ENCODE data around the gene UROD. TPM values are rescaled to one million over a fixed set of nuclear protein-coding genes. Genes with fewer than 3 reads are reported as not detected.

The UROD gene
- total and polyA plus RNA-seq, 4 donors = 78.5 to 717 (median 102) TPM

DNA sequence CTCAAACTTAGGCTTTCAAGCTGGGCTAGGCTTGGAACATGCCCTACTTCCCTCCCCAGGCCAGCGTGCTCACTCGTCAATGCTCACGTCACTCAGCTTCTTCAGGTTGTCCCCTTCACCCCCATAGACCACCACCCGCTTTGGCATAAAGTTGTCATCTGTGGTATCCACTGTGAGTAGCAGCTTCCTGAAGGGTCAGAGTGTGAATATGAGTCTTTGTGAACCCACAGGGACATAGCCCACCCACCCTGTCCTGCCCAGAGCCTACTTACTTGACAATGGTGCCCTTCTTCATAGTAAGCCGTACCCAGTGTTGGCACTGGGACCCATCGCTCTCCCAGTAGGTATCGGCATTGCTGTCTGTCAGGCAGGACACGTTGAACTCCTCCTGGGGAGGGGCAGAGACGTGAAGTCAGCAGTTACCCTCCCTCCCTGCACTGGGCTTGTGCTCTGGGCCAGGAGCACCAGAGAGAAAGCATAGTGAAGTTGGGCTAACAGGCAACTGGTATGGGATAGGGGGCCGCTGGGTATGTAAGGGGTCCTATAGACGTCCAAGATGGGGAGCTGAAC lies 2.7 kb upstream of the UROD start:
- Histone ChIP-seq H3K36me3 (ENCODE audit: control insufficient read depth in 4 of 4, insufficient read depth in 3 of 4, low read depth in 1 of 4, low read length in 3 of 4) (peaks cover 22 to 49% (median 48%) of the 10 kb centered on the region in 4 donors), H3K9ac (ENCODE audit: low read depth in 1 of 2, low read length in 2 of 2) (no peak overlapping the region), H3K4me1 (ENCODE audit: control insufficient read depth in 4 of 4, insufficient read depth in 4 of 4, low read length in 3 of 4) (peaks cover 14 to 41% (median 35%) of the 10 kb centered on the region in 4 donors), H3K27me3 (ENCODE audit: control insufficient read depth in 4 of 4, insufficient read depth in 4 of 4, low read length in 3 of 4) (no peaks in the 10 kb centered on the region), H3K4me3 (ENCODE audit: low read depth in 1 of 3, low read length in 3 of 3) (no peak overlapping the region), H3K27ac (ENCODE audit: low read depth in 1 of 2, low read length in 2 of 2) (no peak overlapping the region), H3K9me3 (ENCODE audit: control insufficient read depth in 4 of 4, low read length in 3 of 4) (no peaks in the 10 kb centered on the region)
- no peak for TF ChIP-seq HNF4G (IDR thresholded peaks at IDR 0.05)
- no peak for TF ChIP-seq HNF4A (conservative IDR thresholded peaks at IDR 0.05)
- TF ChIP-seq JUND (IDR thresholded peaks at IDR 0.05) = no peak
- TF ChIP-seq, protein P1, sequence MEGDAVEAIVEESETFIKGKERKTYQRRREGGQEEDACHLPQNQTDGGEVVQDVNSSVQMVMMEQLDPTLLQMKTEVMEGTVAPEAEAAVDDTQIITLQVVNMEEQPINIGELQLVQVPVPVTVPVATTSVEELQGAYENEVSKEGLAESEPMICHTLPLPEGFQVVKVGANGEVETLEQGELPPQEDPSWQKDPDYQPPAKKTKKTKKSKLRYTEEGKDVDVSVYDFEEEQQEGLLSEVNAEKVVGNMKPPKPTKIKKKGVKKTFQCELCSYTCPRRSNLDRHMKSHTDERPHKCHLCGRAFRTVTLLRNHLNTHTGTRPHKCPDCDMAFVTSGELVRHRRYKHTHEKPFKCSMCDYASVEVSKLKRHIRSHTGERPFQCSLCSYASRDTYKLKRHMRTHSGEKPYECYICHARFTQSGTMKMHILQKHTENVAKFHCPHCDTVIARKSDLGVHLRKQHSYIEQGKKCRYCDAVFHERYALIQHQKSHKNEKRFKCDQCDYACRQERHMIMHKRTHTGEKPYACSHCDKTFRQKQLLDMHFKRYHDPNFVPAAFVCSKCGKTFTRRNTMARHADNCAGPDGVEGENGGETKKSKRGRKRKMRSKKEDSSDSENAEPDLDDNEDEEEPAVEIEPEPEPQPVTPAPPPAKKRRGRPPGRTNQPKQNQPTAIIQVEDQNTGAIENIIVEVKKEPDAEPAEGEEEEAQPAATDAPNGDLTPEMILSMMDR (IDR thresholded peaks at IDR 0.05; ENCODE audit: low read depth, low read length, missing input control) = no peak
- TF ChIP-seq, protein P2, sequence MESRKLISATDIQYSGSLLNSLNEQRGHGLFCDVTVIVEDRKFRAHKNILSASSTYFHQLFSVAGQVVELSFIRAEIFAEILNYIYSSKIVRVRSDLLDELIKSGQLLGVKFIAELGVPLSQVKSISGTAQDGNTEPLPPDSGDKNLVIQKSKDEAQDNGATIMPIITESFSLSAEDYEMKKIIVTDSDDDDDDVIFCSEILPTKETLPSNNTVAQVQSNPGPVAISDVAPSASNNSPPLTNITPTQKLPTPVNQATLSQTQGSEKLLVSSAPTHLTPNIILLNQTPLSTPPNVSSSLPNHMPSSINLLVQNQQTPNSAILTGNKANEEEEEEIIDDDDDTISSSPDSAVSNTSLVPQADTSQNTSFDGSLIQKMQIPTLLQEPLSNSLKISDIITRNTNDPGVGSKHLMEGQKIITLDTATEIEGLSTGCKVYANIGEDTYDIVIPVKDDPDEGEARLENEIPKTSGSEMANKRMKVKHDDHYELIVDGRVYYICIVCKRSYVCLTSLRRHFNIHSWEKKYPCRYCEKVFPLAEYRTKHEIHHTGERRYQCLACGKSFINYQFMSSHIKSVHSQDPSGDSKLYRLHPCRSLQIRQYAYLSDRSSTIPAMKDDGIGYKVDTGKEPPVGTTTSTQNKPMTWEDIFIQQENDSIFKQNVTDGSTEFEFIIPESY (IDR thresholded peaks at IDR 0.05) = no peak
- no peak for TF ChIP-seq FOXA2 (IDR thresholded peaks at IDR 0.05)
- no peak for TF ChIP-seq RAD21 (IDR thresholded peaks at IDR 0.05)
- TF ChIP-seq YY1 (IDR thresholded peaks at IDR 0.05) = no peak
- TF ChIP-seq, protein P3, sequence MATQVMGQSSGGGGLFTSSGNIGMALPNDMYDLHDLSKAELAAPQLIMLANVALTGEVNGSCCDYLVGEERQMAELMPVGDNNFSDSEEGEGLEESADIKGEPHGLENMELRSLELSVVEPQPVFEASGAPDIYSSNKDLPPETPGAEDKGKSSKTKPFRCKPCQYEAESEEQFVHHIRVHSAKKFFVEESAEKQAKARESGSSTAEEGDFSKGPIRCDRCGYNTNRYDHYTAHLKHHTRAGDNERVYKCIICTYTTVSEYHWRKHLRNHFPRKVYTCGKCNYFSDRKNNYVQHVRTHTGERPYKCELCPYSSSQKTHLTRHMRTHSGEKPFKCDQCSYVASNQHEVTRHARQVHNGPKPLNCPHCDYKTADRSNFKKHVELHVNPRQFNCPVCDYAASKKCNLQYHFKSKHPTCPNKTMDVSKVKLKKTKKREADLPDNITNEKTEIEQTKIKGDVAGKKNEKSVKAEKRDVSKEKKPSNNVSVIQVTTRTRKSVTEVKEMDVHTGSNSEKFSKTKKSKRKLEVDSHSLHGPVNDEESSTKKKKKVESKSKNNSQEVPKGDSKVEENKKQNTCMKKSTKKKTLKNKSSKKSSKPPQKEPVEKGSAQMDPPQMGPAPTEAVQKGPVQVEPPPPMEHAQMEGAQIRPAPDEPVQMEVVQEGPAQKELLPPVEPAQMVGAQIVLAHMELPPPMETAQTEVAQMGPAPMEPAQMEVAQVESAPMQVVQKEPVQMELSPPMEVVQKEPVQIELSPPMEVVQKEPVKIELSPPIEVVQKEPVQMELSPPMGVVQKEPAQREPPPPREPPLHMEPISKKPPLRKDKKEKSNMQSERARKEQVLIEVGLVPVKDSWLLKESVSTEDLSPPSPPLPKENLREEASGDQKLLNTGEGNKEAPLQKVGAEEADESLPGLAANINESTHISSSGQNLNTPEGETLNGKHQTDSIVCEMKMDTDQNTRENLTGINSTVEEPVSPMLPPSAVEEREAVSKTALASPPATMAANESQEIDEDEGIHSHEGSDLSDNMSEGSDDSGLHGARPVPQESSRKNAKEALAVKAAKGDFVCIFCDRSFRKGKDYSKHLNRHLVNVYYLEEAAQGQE (IDR thresholded peaks at IDR 0.05) = no peak
- DNase-seq (ENCODE audit: low spot score) = no peak
- WGBS = 95% methylated on average over 11 of the region's 11 CpGs

DNA sequence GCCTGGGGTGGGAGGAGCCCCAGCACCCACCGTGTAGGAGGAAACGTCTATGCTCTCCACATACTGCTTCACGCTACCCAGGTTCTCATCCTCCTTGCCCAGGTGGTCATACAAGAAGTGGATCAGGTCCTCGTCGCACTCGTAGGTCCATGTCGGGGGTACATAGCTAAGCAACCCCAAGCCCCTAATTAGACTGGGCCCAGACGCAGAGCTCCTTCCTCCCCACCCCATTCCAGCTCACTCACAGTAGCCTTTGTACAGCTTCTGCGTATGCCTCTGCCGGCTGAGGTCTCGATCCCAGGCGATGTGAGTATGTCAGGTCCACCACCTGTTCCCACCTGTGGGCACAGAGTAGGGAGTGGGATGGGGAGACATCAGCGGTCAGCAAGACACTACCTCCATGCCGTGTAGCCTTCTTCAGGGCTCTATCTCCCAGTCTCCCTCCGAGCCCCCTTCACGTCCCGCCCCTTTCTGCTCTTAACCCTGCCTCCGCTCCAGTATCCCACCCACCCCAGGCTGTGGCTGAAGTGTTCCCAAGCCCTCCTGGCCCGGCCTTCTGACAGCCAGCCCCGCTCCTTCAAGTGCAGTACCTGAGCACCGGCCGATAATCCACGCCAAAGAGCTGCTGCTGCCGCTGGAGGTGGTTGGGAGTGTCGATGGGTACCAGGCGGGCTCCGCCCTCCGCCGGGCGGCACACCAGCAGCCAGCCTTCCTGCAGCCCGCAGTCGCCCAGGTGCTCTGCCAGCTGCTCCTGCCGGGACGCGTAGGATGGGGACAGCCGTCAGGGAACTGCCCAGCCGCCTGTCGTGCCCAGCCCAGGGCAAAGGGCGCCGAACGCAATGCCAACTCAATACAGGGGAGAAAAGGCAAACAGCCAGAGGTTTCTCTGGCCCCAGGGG lies 1.8 kb upstream of the UROD start:
- peak overlapping the region; percentile 82 to 91 (median 88) for H3K4me3 ChIP-seq (ENCODE audit: low read depth in 1 of 3, low read length in 3 of 3)
- peak overlapping the region; percentile 64 to 79 for H3K27ac ChIP-seq (ENCODE audit: low read depth in 1 of 2, low read length in 2 of 2)
- 23% methylated on average over 41 of the region's 41 CpGs for WGBS
- peak overlapping the region in 1 of 2 donors; percentile 52 for H3K9ac ChIP-seq (ENCODE audit: low read depth in 1 of 2, low read length in 2 of 2)
- peak; percentile 50 for TF ChIP-seq SP1 (IDR thresholded peaks at IDR 0.05)
- TF ChIP-seq HNF4G (IDR thresholded peaks at IDR 0.05) = no peak
- TF ChIP-seq, protein P3 (IDR thresholded peaks at IDR 0.05) = peak; percentile 29
- TF ChIP-seq, protein P1 (IDR thresholded peaks at IDR 0.05; ENCODE audit: low read depth, low read length, missing input control) = no peak
- no peak for TF ChIP-seq TAF1 (conservative IDR thresholded peaks at IDR 0.05)
- TF ChIP-seq GABPA (IDR thresholded peaks at IDR 0.05 in 1 of 2, conservative IDR thresholded peaks at IDR 0.05 in 1 of 2) = peak in 1 of 2 donors; percentile 9
- peak; percentile 63 to 66 for TF ChIP-seq HNF4A (conservative IDR thresholded peaks at IDR 0.05)
- peak in 1 of 2 donors; percentile 35 for TF ChIP-seq RAD21 (IDR thresholded peaks at IDR 0.05)
- TF ChIP-seq RXRA (IDR thresholded peaks at IDR 0.05) = peak; percentile 22 to 36
- no peak for TF ChIP-seq NR2F2 (IDR thresholded peaks at IDR 0.05)
- H3K4me1 ChIP-seq (ENCODE audit: control insufficient read depth in 4 of 4, insufficient read depth in 4 of 4, low read length in 3 of 4) = peaks cover 14 to 46% (median 37%) of the 10 kb centered on the region in 4 donors
- peak; percentile 58 for DNase-seq (ENCODE audit: low spot score)
- peaks cover 15 to 44% (median 40%) of the 10 kb centered on the region in 4 donors for H3K36me3 ChIP-seq (ENCODE audit: control insufficient read depth in 4 of 4, insufficient read depth in 3 of 4, low read depth in 1 of 4, low read length in 3 of 4)
- H3K9me3 ChIP-seq (ENCODE audit: control insufficient read depth in 4 of 4, low read length in 3 of 4) = no peaks in the 10 kb centered on the region
- H3K27me3 ChIP-seq (ENCODE audit: control insufficient read depth in 4 of 4, insufficient read depth in 4 of 4, low read length in 3 of 4) = no peaks in the 10 kb centered on the region

Data from liver (tissue), 9 donors.